Activated naive CD8-positive, alpha-beta T cell treated with anti-CD3 and anti-CD28 coated beads for 36 hours (primary cell): ENCODE results near the gene FADS1. TPM values are rescaled to one million over a fixed set of nuclear protein-coding genes. Genes with fewer than 3 reads are reported as not detected.
A peak's percentile ranks its signal among the peaks of the same experiment; 100 is the strongest.

ENCODE experiments used
- DNase-seq: peaks from one replicate; pipeline ENCODE4 v3.0.0; 2021
- H3K27ac Mint-ChIP-seq: one replicate; pipeline ENCODE4 v1.8.0; 2022; ENCODE audit warnings: mild to moderate bottlenecking, moderate library complexity, mixed read lengths
- H3K27me3 Mint-ChIP-seq: one replicate; pipeline ENCODE4 v1.8.0; 2022; ENCODE audit warnings: mild to moderate bottlenecking, mixed read lengths
- H3K36me3 Mint-ChIP-seq: one replicate; pipeline ENCODE4 v1.8.0; 2021; ENCODE audit warnings: mild to moderate bottlenecking, mixed read lengths
- H3K4me1 Mint-ChIP-seq: one replicate; pipeline ENCODE4 v1.8.0; 2021; ENCODE audit warnings: mixed read lengths
- H3K4me3 Mint-ChIP-seq: one replicate; pipeline ENCODE4 v1.8.0; 2022; ENCODE audit warnings: mild to moderate bottlenecking, moderate library complexity, mixed read lengths
- H3K9me3 Mint-ChIP-seq: one replicate; pipeline ENCODE4 v1.8.0; 2022; ENCODE audit warnings: mixed read lengths
- total RNA-seq, 2 experiments: library from RNA; stranded (reverse); gene quantifications; one replicate each; pipeline ENCODE4 v1.2.3, GENCODE V29; 2021

FADS1 gene
- 10 to 100 TPM; 18.1 to 18.2 TPM for total RNA-seq

DNA sequence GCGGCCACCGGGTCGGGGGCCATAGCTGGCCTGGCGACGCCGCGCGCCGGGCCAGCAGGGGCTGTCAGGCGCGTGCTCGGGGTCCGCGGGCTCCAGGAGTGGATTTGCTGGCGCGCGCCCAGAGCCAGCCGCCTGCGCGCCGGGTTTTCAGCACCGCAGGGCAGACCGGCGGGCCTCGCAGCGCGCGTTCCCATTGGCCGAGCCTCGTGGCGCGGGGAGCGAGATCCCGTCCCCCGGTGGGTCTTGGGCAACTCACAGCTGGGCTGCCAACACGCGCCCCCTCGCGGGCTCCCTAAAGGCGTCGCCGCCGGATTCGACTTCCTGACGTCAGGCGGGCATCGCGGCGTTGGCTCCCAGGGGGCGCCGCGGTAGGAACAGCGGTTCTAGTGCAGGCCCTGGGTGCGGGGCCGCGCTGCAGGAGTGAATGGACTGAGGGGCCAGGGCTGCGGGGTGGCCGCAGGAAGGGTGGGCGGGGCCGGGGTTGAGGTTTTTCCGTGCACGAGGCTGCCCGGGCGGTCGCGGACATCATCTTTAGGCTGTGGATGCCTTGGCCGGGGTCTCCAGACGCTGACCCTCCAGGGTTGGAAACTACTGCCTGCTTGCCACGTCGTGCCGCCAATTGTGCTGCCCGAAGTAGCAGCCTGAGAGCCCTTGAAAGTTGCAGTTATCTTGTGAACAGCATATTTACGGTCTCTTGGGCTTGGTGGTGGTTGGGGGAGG is at the start of gene FADS1:
Gene FADS1, minus strand, starts transcription at position 268 of the 720 bp plus-strand sequence. Its CDS starts 74 bp downstream, at position 194.
- Mint-ChIP-seq H3K4me1 (peaks cover 9% of the 10 kb centered on the region), H3K27me3 (peaks cover 52% of the 10 kb centered on the region), H3K4me3 (peak within 1 kb of the TSS; percentile 93), H3K36me3 (peaks cover 20% of the 10 kb centered on the region), H3K9me3 (peaks cover 1% of the 10 kb centered on the region), H3K27ac (peak within 1 kb of the TSS; percentile 76)
- DNase-seq, result peak; percentile 88

DNA sequence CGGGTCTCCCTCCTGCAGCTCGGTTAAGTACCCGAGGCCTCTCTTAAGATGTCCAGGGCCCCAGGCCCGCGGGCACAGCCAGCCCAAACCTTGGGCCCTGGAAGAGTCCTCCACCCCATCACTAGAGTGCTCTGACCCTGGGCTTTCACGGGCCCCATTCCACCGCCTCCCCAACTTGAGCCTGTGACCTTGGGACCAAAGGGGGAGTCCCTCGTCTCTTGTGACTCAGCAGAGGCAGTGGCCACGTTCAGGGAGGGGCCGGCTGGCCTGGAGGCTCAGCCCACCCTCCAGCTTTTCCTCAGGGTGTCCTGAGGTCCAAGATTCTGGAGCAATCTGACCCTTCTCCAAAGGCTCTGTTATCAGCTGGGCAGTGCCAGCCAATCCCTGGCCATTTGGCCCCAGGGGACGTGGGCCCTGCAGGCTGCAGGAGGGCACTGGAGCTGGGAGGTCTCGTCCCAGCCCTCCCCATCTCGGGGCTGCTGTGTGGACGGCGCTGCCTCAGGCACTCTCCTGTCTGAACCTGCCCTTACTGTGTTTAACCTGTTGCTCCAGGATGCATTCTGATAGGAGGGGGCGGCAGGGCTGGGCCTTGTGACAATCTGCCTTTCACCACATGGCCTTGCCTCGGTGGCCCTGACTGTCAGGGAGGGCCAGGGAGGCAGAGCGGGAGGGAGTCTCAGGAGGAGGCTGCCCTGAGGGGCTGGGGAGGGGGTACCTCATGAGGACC is 49.6 kb upstream of the FADS1 start:
- H3K27ac Mint-ChIP-seq, result no peak overlapping the region
- peaks cover 4% of the 10 kb centered on the region for H3K4me1 Mint-ChIP-seq
- H3K9me3 Mint-ChIP-seq, result no peaks in the 10 kb centered on the region
- H3K36me3 Mint-ChIP-seq, result peaks cover 3% of the 10 kb centered on the region
- peaks cover 12% of the 10 kb centered on the region for H3K27me3 Mint-ChIP-seq
- no peak overlapping the region for H3K4me3 Mint-ChIP-seq
- no peak for DNase-seq

GRCh38 chr11:61864814-61865775 is 48.3 kb upstream of the FADS1 start:
- H3K9me3 Mint-ChIP-seq, result no peaks in the 10 kb centered on the region
- no peaks in the 10 kb centered on the region for H3K4me1 Mint-ChIP-seq
- no peak overlapping the region for H3K27ac Mint-ChIP-seq
- no peak for DNase-seq
- H3K4me3 Mint-ChIP-seq, result no peak overlapping the region
- peaks cover 3% of the 10 kb centered on the region for H3K36me3 Mint-ChIP-seq
- H3K27me3 Mint-ChIP-seq, result peaks cover 5% of the 10 kb centered on the region

GRCh38 chr11:61863548-61864081 is 46.8 kb upstream of the FADS1 start:
- Mint-ChIP-seq H3K27ac (no peak overlapping the region), H3K4me3 (no peak overlapping the region), H3K27me3 (no peaks in the 10 kb centered on the region), H3K4me1 (no peaks in the 10 kb centered on the region), H3K36me3 (peaks cover 3% of the 10 kb centered on the region), H3K9me3 (no peaks in the 10 kb centered on the region)
- no peak for DNase-seq

GRCh38 chr11:61862714-61863547 is 46.1 kb upstream of the FADS1 start:
- Mint-ChIP-seq H3K4me3 (no peak overlapping the region), H3K9me3 (no peaks in the 10 kb centered on the region), H3K27ac (no peak overlapping the region), H3K36me3 (peaks cover 3% of the 10 kb centered on the region), H3K4me1 (no peaks in the 10 kb centered on the region), H3K27me3 (no peaks in the 10 kb centered on the region)
- no peak for DNase-seq

- Mint-ChIP-seq H3K4me1 (no peaks in the 10 kb centered on the region), H3K4me3 (no peak overlapping the region), H3K27ac (no peak overlapping the region), H3K9me3 (no peaks in the 10 kb centered on the region), H3K36me3 (peaks cover 3% of the 10 kb centered on the region), H3K27me3 (no peaks in the 10 kb centered on the region)
- no peak for DNase-seq
Observed at GRCh38 chr11:61861634-61862033, 44.8 kb upstream of the FADS1 start.

GRCh38 chr11:61860054-61860903 is 43.5 kb upstream of the FADS1 start:
- no peak overlapping the region for H3K27ac Mint-ChIP-seq
- H3K9me3 Mint-ChIP-seq, result no peaks in the 10 kb centered on the region
- no peaks in the 10 kb centered on the region for H3K36me3 Mint-ChIP-seq
- no peak overlapping the region for H3K4me3 Mint-ChIP-seq
- H3K4me1 Mint-ChIP-seq, result no peaks in the 10 kb centered on the region
- no peaks in the 10 kb centered on the region for H3K27me3 Mint-ChIP-seq
- DNase-seq, result no peak

GRCh38 chr11:61855939-61856680 is 39.3 kb upstream of the FADS1 start:
- no peak for DNase-seq
- no peaks in the 10 kb centered on the region for H3K4me1 Mint-ChIP-seq
- H3K27ac Mint-ChIP-seq, result no peak overlapping the region
- no peaks in the 10 kb centered on the region for H3K27me3 Mint-ChIP-seq
- H3K36me3 Mint-ChIP-seq, result peaks cover 3% of the 10 kb centered on the region
- H3K9me3 Mint-ChIP-seq, result no peaks in the 10 kb centered on the region
- H3K4me3 Mint-ChIP-seq, result no peak overlapping the region

DNA sequence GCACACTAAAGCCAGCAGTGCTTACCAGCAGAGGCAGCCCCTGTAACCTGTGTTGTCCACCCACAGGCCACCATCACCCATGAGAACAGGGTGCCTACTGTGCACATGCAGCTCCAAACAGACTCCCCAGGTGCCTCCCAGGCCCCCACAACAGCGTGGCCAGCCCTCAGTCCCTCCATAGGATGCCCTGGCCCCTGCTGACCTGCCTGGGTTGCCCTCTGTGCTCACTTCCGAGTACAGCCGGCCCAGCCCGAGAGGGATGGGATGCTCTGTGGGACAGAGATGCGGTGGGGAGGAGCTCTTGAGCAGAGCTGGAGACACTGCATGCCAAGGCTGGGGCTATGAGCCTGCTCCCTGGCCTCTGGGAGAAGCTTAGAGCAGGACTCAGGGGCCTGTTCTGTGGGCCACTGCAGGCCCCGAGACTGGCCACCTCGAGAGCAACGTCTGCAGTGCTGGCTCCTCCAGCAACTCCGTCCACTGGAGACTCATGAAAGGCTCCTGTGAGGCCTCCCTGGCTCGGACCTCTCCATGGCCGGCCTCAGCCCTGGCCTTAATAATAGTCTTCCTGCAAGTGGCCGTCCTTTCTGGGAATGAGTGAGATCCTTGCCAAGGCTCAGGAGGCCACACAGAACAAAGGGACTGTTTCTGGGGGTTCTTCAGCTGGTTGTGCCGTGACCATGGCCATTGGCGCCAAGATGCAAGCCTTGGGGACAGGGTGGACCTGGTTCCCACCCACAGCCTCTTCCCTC is 38.3 kb upstream of the FADS1 start:
- H3K27me3 Mint-ChIP-seq, result no peaks in the 10 kb centered on the region
- no peak overlapping the region for H3K4me3 Mint-ChIP-seq
- H3K4me1 Mint-ChIP-seq, result no peaks in the 10 kb centered on the region
- H3K36me3 Mint-ChIP-seq, result peaks cover 4% of the 10 kb centered on the region
- DNase-seq, result no peak
- no peak overlapping the region for H3K27ac Mint-ChIP-seq
- H3K9me3 Mint-ChIP-seq, result no peaks in the 10 kb centered on the region

DNA sequence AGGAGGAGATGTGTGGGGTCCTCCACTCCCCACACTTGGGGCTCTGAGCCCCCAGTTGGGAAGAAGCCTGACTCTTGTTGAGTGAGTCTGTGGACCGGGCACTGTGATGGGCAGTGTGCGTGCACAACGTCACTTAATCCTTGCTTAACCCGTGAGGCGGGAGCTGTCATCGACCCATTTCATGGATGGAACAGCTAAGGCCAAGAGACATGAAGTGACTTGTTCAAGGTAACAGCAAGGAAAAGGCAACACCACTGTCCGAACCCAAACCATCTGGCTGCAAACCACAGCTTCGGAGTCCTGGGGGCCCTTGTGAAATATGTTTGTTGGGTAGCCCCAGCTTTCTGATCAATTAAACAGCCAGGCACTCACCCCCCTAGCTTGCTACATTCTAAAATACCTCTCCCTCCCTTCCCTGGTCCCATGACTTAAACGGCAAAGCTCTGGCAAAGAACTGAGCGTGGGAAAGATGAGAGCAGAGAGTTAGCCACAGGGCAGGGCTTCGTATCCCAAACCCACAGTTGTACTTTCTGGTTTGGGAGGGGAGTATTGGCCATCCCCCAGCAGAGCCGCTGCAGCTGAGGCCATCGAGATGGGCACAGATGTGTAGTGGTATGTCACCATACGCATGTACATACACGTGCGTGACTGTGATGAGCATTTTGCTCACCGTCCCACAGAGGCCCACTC is 37.5 kb upstream of the FADS1 start:
- Mint-ChIP-seq H3K36me3 (peaks cover 6% of the 10 kb centered on the region), H3K4me1 (no peaks in the 10 kb centered on the region), H3K27ac (no peak overlapping the region)

DNA sequence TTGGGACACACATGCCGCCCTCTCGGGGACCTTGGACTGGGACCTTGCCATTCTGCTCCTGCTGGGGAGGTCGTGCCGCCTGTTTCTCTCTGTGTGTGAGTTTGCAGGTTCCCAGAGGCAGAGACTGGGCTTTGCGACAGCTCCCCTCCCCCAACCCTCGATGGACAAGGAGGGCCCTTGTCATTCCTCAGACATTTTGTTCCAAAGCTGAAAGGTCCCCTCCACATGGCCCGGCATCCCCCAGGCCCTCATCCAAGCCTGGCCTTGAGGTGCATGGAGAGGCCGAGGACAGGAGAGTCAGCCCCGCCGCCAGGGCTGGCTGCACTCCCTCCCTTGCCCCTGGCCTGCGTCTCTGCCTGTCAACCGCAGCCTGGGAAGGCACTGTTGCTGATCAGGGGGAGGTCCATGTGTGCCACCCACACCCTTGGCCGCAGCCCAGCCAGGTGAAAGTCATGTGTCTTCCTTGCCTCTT is 36.9 kb upstream of the FADS1 start:
- H3K27ac Mint-ChIP-seq, result no peak overlapping the region
- H3K4me1 Mint-ChIP-seq, result no peaks in the 10 kb centered on the region
- no peaks in the 10 kb centered on the region for H3K9me3 Mint-ChIP-seq
- no peaks in the 10 kb centered on the region for H3K27me3 Mint-ChIP-seq
- H3K36me3 Mint-ChIP-seq, result peaks cover 6% of the 10 kb centered on the region
- no peak overlapping the region for H3K4me3 Mint-ChIP-seq
- DNase-seq, result no peak

More for the DNA sequence above, 37.5 kb upstream of the FADS1 start:
- Mint-ChIP-seq H3K4me3 (no peak overlapping the region), H3K27me3 (no peaks in the 10 kb centered on the region), H3K9me3 (no peaks in the 10 kb centered on the region)
- DNase-seq, result no peak

DNA sequence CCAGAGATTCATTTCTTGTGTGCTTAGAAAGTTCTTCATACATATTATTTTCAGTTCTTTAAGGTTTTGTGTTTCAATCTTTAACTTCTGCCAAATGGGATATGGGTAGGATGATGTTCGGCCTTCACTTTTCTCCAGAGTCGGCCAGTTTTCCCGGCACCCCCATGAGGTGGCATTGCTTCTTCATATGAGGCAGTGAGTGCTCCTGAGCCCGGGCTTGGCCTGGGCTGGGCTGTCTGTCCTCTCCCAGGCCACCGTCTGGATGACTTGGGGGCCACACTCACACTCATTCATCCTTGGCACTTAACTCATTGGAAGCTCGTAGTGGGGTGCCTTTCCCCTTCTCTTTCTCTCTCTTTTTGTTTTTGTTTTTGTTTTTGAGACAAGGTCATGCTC is 35.1 kb upstream of the FADS1 start:
- no peaks in the 10 kb centered on the region for H3K9me3 Mint-ChIP-seq
- no peak for DNase-seq
- H3K27me3 Mint-ChIP-seq, result no peaks in the 10 kb centered on the region
- no peak overlapping the region for H3K27ac Mint-ChIP-seq
- H3K4me3 Mint-ChIP-seq, result no peak overlapping the region
- H3K4me1 Mint-ChIP-seq, result no peaks in the 10 kb centered on the region
- peaks cover 14% of the 10 kb centered on the region for H3K36me3 Mint-ChIP-seq
